Activated T-cell treated with anti-CD3 and anti-CD28 coated beads, Interleukin-2, amount 50 U/mL, for 24 hours (primary cell): ENCODE results near the gene MAP3K5.

Source experiments
- DNase-seq: peaks from one replicate; pipeline ENCODE4 v3.0.0-alpha.2; 2020
- H3K27ac Mint-ChIP-seq: 2 replicates; pipeline ENCODE4 v1.8.0; 2020; ENCODE audit warnings: mild to moderate bottlenecking, mixed read lengths
- H3K27me3 Mint-ChIP-seq: 2 replicates; pipeline ENCODE4 v1.8.0; 2020; ENCODE audit warnings: mixed read lengths
- H3K36me3 Mint-ChIP-seq: 2 replicates; pipeline ENCODE4 v1.8.0; 2020; ENCODE audit warnings: low read depth, mixed read lengths
- H3K4me1 Mint-ChIP-seq: 2 replicates; pipeline ENCODE4 v1.8.0; 2020; ENCODE audit warnings: low read depth, mixed read lengths
- H3K4me3 Mint-ChIP-seq: 2 replicates; pipeline ENCODE4 v1.8.0; 2020; ENCODE audit warnings: mild to moderate bottlenecking, moderate library complexity, mixed read lengths
- H3K9me3 Mint-ChIP-seq: 2 replicates; pipeline ENCODE4 v1.8.0; 2020; ENCODE audit warnings: mixed read lengths

Gene MAP3K5

DNA sequence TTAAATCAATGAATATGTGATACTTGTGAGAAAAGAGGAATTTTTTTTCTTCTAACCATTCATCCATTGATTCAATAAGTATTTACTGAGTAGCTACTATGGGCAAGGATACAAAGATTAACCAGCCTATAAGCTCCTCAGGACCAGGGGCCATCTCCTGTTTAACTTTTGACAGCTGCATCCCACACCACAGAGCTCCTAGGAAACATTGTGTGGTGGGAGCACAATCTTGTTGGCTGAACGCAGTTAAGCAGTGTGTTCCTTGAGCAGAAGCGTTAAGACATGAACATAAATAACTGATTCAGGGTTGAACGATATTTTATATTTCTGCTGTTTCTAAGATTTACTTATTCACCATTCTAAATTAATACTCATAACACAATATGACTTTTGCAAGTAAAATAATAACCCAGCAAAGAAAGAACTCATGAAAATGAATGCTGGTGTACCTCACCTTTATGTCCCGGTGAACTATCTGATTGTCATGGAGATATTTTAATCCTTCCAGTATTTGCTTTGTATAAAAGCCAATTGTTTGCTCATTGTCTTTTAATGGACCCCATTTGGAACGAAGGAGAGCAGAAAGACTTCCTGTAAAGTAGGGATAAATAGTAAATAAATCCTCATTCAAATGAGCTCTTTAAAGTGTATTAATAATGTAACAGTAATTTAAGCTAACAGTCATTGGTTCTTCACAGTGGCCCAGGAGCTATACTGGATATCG lies 179.4 kb downstream of the MAP3K5 start:
- no peak overlapping the region for H3K27ac Mint-ChIP-seq
- DNase-seq, result no peak
- H3K36me3 Mint-ChIP-seq, result peaks cover 35% of the 10 kb centered on the region
- no peaks in the 10 kb centered on the region for H3K27me3 Mint-ChIP-seq
- no peaks in the 10 kb centered on the region for H3K9me3 Mint-ChIP-seq
- peaks cover 14% of the 10 kb centered on the region for H3K4me1 Mint-ChIP-seq
- H3K4me3 Mint-ChIP-seq, result no peak overlapping the region

DNA sequence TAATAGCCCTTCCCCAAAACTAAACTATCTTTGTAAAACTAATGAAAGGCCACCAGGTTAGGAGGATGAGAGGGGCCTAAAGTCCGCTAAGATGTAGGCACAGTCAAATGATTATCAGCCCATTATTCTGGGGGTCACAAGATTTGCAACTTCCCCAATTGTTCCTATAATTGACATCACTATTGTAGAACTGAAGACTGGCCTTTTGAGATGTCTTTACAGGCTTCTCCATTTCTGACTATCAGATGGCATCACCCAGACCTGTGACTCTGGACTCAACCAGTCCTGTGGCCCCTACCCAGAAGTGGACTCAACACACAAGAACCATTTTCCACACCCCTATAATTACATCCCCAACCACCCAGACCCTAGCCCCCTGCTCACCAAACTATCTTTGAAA lies 180.5 kb downstream of the MAP3K5 start:
- H3K9me3 Mint-ChIP-seq, result no peaks in the 10 kb centered on the region
- no peak for DNase-seq
- H3K27me3 Mint-ChIP-seq, result no peaks in the 10 kb centered on the region
- no peak overlapping the region for H3K4me3 Mint-ChIP-seq
- peaks cover 35% of the 10 kb centered on the region for H3K36me3 Mint-ChIP-seq
- peaks cover 14% of the 10 kb centered on the region for H3K4me1 Mint-ChIP-seq
- peak overlapping the region; percentile 33 for H3K27ac Mint-ChIP-seq

DNA sequence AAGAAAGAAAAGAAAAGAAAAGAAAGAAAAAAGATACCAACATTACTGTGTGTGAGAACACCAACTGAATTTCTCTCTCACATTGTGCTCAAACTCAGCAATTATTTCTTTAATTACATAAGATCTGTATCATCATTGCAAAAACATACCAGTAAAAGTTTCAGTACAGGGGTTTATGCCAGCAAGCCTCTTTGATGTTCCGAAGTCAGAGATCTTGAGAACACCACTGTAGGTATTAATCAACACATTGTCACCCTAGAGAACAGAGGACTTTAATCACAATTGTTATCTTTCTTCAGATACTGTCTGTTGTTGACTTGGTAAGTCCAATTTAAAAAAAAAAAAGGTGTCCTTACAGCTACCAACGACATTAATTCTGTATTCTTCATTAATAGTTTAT lies 181.1 kb downstream of the MAP3K5 start:
- Mint-ChIP-seq H3K4me1 (peaks cover 14% of the 10 kb centered on the region), H3K9me3 (no peaks in the 10 kb centered on the region), H3K36me3 (peaks cover 35% of the 10 kb centered on the region), H3K4me3 (no peak overlapping the region), H3K27me3 (no peaks in the 10 kb centered on the region), H3K27ac (no peak overlapping the region)
- DNase-seq, result no peak

DNA sequence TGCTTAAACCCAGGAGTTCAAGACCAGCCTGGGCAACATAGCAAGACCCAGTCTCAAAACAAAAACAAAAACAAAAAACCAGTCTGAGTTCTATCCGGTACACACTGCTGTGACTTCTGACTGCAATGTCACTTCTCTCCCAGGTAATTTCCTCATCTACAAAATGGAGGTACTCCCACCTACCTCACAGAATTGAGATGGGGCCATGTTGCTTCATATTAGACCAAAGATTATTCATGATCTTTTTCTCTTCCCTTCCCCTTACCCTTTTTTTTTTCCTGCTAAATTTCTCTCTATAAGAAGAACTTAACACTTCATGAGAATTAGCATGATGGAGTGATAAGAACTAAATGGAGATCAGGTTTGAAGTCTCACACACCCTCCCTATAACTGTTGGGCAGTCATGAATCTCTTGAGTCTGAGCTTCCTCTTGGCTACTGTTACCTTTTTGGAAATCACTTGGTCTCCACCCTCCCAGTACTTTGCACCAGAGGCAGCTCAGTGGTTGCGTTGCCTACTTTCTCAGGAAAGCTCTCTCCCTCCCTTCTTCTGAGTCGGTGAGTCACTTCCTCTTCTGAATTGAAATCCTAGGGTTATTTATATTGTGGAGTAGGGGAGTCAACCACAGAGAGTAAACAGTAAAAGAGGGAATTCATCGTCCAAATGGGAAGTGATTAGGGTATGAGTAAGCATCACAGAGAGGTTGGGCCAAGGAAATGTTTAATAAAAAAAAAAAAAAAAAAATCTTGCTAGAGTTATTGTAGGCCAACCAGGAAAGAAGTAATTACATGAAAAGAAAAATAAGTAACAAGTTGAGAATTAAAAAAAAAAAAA lies 182.2 kb downstream of the MAP3K5 start:
- Mint-ChIP-seq H3K36me3 (peaks cover 42% of the 10 kb centered on the region), H3K27me3 (no peaks in the 10 kb centered on the region), H3K4me1 (peaks cover 14% of the 10 kb centered on the region), H3K27ac (peak overlapping the region; percentile 62), H3K4me3 (no peak overlapping the region), H3K9me3 (no peaks in the 10 kb centered on the region)
- no peak for DNase-seq

DNA sequence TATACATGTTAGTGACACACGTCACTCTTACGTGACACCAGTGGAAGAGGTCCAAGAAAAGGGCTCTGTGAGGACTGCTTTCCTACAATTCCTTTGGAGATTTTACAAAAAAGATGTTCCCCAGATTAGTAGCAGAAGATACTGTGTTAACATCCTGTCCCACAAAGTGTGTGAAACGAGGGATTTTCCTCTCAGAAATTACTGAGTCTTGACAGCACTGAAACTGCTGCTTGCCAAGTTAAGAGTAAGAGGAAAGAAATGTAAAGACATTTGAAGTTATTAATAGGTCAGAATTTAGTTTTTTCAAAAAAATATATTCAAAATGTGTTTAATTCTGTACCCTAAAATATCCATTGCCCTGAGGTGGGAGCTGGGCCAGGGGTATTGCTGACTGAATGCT lies 183.3 kb downstream of the MAP3K5 start:
- Mint-ChIP-seq H3K27ac (no peak overlapping the region), H3K4me3 (no peak overlapping the region), H3K9me3 (no peaks in the 10 kb centered on the region), H3K4me1 (peaks cover 14% of the 10 kb centered on the region), H3K27me3 (no peaks in the 10 kb centered on the region), H3K36me3 (peaks cover 45% of the 10 kb centered on the region)
- no peak for DNase-seq

DNA sequence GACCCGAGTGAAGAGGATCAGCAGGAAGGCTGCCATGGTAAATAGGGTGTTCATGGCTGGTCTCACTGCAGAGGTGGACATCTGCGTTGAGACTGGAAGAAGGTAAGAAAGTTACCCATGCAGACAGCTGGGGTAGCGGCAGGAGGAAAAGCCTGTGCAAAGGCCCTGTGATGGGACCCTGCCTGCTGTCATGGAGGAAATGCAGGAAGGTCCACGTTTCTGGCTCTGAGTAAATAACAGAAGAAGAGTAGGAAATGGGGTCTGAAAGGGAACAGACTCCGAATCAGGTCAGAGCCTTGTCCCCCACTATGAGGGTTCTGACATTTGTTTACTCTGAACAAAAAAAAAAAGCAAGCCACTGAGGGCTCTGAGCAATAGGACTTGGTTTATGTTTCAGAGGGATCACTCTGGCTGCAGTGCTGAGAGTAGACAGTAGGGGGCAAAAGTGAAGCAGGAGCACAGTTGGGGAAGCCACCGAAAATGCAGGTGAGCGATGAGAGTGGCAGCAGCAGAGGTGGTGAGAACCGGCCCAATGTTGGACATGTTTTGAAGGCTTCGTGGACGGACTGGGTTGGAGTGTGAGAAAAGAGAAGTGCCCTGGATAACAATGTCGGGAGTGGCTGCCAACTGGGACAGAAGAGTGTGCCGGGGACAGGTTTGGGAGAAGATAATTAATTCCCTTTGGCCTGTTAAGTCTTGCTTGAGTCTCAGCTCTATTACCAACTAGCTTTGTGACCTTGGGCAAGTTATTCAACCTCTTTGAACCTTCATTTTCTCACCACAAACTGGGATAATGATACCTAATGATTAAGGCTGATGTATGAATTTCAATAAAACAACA lies 184.1 kb downstream of the MAP3K5 start:
- no peak overlapping the region for H3K4me3 Mint-ChIP-seq

DNA sequence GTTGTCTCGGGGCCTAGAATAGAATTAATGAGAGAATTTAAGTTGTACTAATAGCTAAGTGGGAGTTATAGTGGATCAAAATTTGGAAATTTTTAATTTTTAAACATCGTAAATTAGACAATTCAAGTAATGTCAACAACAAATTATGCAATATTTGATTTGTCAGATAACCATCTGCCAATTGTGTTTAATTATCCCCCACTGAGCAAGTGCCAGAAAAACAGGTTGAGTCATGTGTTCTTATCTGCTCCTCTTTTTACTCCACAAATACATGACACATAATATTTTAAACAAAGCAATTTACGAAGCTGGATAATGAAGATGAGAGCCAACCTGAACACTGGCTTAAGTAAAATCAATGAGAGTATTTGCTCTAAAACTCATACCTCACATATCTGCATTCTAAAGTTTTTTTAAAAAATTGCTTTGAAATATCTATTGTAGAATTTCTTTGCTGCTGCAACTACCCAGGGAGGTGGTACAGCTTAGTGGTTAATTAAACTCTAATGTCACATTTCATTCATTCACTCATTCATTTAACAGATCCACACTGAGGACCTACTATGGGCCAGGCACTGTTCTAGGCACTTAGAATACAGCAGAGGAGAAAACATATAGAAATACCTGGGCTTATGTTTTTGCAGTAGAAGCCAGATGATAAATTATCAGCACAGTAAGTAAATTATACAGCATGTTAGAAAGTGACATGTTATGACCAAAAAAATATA lies 184.9 kb downstream of the MAP3K5 start:
- Mint-ChIP-seq H3K4me1 (peaks cover 14% of the 10 kb centered on the region), H3K27ac (no peak overlapping the region), H3K36me3 (peaks cover 39% of the 10 kb centered on the region), H3K27me3 (no peaks in the 10 kb centered on the region), H3K4me3 (no peak overlapping the region), H3K9me3 (no peaks in the 10 kb centered on the region)
- no peak for DNase-seq

More for the DNA sequence above, 184.1 kb downstream of the MAP3K5 start:
- H3K9me3 Mint-ChIP-seq, result no peaks in the 10 kb centered on the region
- H3K27ac Mint-ChIP-seq, result no peak overlapping the region
- H3K4me1 Mint-ChIP-seq, result peaks cover 14% of the 10 kb centered on the region
- H3K27me3 Mint-ChIP-seq, result no peaks in the 10 kb centered on the region
- DNase-seq, result peak; percentile 81
- peaks cover 44% of the 10 kb centered on the region for H3K36me3 Mint-ChIP-seq

DNA sequence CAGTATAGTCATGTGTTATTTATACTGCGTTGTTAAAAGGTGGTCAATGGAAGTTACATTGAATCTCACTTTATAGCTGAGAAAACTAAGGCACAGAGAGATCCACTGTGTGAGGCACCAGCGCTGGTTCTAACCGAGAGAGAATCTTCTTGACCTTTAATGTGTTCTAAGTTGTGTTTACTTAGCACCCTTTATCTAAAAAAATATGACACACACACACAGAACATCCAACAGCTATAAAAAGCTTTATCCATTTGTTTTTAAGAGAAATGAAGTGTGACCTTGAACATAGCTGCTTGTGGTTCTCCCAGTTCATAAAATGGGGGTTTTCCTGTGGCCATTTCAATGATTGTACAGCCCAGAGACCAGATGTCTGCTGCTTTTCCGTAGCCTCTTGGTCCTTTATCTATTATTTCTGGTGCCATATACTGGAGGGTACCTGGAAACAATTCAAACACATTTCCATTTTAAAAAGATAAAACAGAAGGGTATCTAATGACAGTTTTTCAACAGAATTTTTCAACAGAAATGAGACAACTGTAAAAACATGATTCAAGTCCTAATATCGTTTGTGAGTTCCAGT lies 187.3 kb downstream of the MAP3K5 start:
- Mint-ChIP-seq H3K36me3 (peaks cover 37% of the 10 kb centered on the region), H3K27ac (no peak overlapping the region)

DNA sequence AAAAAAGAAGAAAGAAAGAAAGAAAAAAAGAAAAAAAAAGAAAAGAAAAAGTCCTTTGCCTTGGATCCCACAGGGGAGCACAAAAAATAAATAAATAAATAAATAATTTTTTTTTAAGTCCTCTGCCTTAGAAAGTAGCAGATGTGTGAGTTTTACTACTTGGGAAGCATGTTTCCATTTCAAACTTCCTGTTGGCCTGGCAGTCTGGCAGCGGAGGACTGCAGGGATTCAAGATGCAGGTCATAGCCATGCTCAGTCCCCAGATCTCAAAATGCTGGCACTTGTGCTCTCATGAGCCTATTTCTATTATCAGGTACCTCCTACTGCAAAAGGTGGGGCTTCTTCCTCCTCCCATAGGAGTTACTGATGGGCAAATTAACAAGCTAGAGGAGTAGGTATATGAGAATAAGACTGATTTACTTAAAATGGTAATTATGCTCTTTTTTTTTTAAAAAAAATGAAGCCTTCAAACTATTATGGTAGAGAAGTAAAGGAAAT lies 187.9 kb downstream of the MAP3K5 start:
- peaks cover 4% of the 10 kb centered on the region for H3K4me1 Mint-ChIP-seq
- no peak overlapping the region for H3K27ac Mint-ChIP-seq
- no peak overlapping the region for H3K4me3 Mint-ChIP-seq
- peaks cover 35% of the 10 kb centered on the region for H3K36me3 Mint-ChIP-seq
- no peaks in the 10 kb centered on the region for H3K9me3 Mint-ChIP-seq
- no peak for DNase-seq
- no peaks in the 10 kb centered on the region for H3K27me3 Mint-ChIP-seq

More for the DNA sequence above, 187.3 kb downstream of the MAP3K5 start:
- no peak for DNase-seq
- Mint-ChIP-seq H3K4me3 (no peak overlapping the region), H3K4me1 (peaks cover 7% of the 10 kb centered on the region), H3K9me3 (no peaks in the 10 kb centered on the region), H3K27me3 (no peaks in the 10 kb centered on the region)

DNA sequence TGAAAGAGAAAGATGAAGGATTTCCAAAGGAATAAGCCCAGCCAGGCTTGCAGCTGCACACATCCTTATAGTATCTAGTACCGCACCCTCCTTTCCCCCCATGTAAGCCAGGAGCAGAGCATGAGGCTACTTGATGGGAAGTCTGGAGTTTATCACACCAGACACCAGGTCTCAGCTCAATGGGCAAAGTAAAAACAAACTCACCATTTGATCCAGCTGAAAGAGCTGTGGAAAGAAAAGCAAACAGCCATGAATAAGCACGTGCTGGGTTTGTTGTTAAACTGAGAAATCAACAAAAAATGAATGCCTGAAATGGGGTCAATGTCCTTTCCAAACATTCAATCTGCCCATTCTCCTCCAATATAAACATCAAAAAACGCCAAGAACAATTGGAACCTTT lies 191.5 kb downstream of the MAP3K5 start:
- Mint-ChIP-seq H3K4me3 (no peak overlapping the region), H3K27ac (no peak overlapping the region), H3K9me3 (no peaks in the 10 kb centered on the region), H3K36me3 (peaks cover 54% of the 10 kb centered on the region), H3K4me1 (peaks cover 3% of the 10 kb centered on the region), H3K27me3 (no peaks in the 10 kb centered on the region)
- no peak for DNase-seq

DNA sequence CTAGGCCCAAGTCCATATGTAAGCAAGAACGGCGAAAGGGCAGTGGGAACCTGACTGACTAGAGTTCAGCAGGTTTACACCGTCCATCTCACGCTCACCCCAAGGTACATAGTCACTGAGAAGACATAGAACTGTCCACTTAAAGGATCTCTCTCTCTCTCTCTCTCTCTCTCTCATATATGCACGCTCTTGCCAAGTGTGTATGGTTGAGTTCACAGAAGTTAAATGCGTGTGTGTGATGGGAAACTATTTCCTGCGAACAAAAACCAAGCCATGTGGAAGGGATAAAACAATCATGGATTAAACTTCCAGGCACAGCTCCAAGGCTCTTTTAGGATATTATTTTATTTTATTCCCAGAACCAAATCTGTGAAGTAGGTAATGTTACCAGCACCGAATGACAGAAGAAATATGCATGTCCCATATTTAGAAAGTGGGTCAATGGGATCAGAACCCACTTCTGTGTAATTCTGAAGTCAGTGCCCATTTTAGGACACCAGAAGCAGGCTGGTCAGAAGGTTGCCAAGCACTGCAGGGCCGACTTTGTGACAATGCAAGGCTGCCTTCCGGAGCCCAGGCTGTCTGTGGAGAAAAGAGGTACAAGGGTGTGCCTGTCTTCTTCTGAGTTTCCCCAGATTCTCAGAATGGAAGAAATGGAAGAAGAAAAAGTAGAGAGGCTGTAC lies 192.8 kb downstream of the MAP3K5 start:
- H3K4me1 Mint-ChIP-seq, result peaks cover 10% of the 10 kb centered on the region
- H3K27ac Mint-ChIP-seq, result no peak overlapping the region
- H3K9me3 Mint-ChIP-seq, result no peaks in the 10 kb centered on the region
- peaks cover 48% of the 10 kb centered on the region for H3K36me3 Mint-ChIP-seq
- DNase-seq, result no peak
- no peak overlapping the region for H3K4me3 Mint-ChIP-seq
- no peaks in the 10 kb centered on the region for H3K27me3 Mint-ChIP-seq

DNA sequence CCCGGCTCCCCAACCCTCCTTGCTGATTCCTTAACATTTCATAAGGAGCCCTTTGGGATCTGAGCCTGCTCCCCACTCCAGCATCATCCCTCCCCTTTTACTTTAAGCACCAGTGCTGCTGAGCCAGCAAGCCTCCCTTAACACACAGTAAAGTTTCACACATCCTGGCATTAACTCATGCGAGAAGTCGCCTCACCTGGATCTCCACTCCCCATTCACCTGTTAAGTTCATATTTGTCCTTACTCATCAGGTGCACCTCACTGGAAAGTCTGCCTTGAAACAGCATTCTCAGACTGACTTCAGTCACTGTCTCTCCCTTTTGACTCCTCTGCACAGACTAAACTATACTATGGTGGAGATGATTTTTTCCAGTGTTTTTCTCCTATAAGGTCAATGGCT lies 194.2 kb downstream of the MAP3K5 start:
- Mint-ChIP-seq H3K4me1 (peaks cover 24% of the 10 kb centered on the region), H3K27me3 (no peaks in the 10 kb centered on the region), H3K9me3 (no peaks in the 10 kb centered on the region), H3K4me3 (no peak overlapping the region), H3K36me3 (peaks cover 43% of the 10 kb centered on the region), H3K27ac (no peak overlapping the region)
- no peak for DNase-seq

DNA sequence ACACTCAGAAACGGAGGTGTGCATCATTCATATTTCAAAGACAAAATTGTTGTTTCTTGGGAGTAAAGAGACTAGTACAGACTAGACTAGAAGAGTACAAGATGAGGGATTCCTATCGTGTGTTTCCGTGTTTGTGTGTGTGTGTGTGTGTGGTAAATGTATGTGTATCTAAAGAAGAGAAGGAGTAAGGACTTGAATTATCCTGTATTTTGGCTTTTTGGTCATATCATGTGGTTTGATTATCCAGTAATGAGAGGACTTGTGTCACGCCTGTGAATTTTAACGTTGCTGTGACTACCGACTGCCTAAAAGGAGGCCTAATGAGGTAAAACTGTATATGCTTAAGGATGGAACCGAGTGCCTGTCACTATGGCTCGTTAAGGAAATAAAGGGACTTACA lies 197.6 kb downstream of the MAP3K5 start:
- H3K4me1 Mint-ChIP-seq, result peaks cover 32% of the 10 kb centered on the region
- H3K27me3 Mint-ChIP-seq, result no peaks in the 10 kb centered on the region
- peak overlapping the region; percentile 61 for H3K4me3 Mint-ChIP-seq
- DNase-seq, result no peak
- peaks cover 64% of the 10 kb centered on the region for H3K36me3 Mint-ChIP-seq
- peak overlapping the region; percentile 81 for H3K27ac Mint-ChIP-seq
- H3K9me3 Mint-ChIP-seq, result peaks cover 5% of the 10 kb centered on the region
